GM12878 (cell line): ENCODE measurements around the gene MARF1. TPM values are rescaled to one million over a fixed set of nuclear protein-coding genes. Genes with fewer than 3 reads are reported as not detected.
"Not testable (repeated sequence)": the region's sequence is repeated elsewhere in the genome, so short reads cannot be mapped to it uniquely, and the experiment has no call there.

ENCODE experiments used
- ATAC-seq: fragments of 200-7000 bp; cut with Tn5 transposase; 3 replicates; pipeline ENCODE4 v1.9.1; 2020; ENCODE audit warnings: mild to moderate bottlenecking, moderate library complexity
- BruUV-seq: library from RNA; stranded (reverse); fragments of 400-500 nt; replicated peaks from 2 replicates; lab custom pipeline; 2021; lab: Mats Ljungman, UMichigan
- CTCF ChIA-PET: fragments of 300-600 bp; sonication (Branson Sonifier 250); formaldehyde crosslinking; extraction: SDS; loops from one replicate; lab custom pipeline; 2021; ENCODE audit warnings: inconsistent platforms; lab: Yijun Ruan, JAX
- POLR2A ChIA-PET: fragments of 350-600 bp; formaldehyde crosslinking; extraction: SDS; loops from one replicate; lab custom pipeline; 2021; ENCODE audit warnings: inconsistent platforms; lab: Charles Lee
- RAD21 ChIA-PET: fragments of 300-600 bp; sonication (Branson Sonifier 250); formaldehyde crosslinking; loops from one replicate; lab custom pipeline; 2023; ENCODE audit warnings: antibody characterized with exemption; ENCODE audit not compliant: unreplicated experiment; lab: Charles Lee
- SMC1A ChIA-PET: fragments of 300-600 bp; sonication (Branson Sonifier 250); formaldehyde crosslinking; loops from one replicate; lab custom pipeline; 2023; ENCODE audit not compliant: unreplicated experiment, uncharacterized antibody; lab: Charles Lee
- DNase-seq: peaks from one replicate; pipeline ENCODE4 v3.0.0-alpha.2; 2011; ENCODE audit warnings: low read depth, low spot score
- FAIRE-seq: peaks from 3 replicates; lab custom pipeline; 2011; peaks lifted over from hg19 to GRCh38; lab: Jason Lieb, UNC
- H2AFZ ChIP-seq: 2 replicates; pipeline ENCODE4 v1.6.0; 2011; ENCODE audit warnings: low read depth, low read length, control low read depth; ENCODE audit not compliant: control insufficient read depth
- H3K27ac ChIP-seq: 2 replicates; pipeline ENCODE4 v1.5.1; 2011; ENCODE audit warnings: control low read depth; ENCODE audit not compliant: control insufficient read depth, insufficient read depth
- H3K27me3 ChIP-seq, 2 experiments: replicated peaks in 1 of 2; 2 replicates each; pipeline versions ENCODE4 v1.6.0 to v1.6.1; 2011; ENCODE audit warnings: low read length in 1 of 2; ENCODE audit not compliant: control insufficient read depth in 2 of 2, insufficient read depth in 2 of 2
- H3K36me3 ChIP-seq, 2 experiments: 2 replicates each; pipeline ENCODE4 v1.5.1; 2011; ENCODE audit warnings: low read length in 1 of 2; ENCODE audit not compliant: control insufficient read depth in 2 of 2, insufficient read depth in 2 of 2
- H3K4me1 ChIP-seq: 2 replicates; pipeline ENCODE4 v1.6.1; 2011; ENCODE audit warnings: mild to moderate bottlenecking, low read length, moderate library complexity, mixed read lengths; ENCODE audit not compliant: control insufficient read depth, insufficient read depth
- H3K4me2 ChIP-seq: 2 replicates; pipeline ENCODE4 v1.6.0; 2011; ENCODE audit warnings: control low read depth; ENCODE audit not compliant: control insufficient read depth, insufficient read depth
- H3K4me3 ChIP-seq: fragments of 200-600 bp; sonication (generic); 2 replicates; pipeline ENCODE4 v1.5.1; 2016
- H3K79me2 ChIP-seq: 2 replicates; pipeline ENCODE4 v1.6.0; 2011; ENCODE audit warnings: low read length; ENCODE audit not compliant: control insufficient read depth, insufficient read depth
- H3K9ac ChIP-seq: 2 replicates; pipeline ENCODE4 v1.8.0; 2011; ENCODE audit warnings: low read length, control low read depth, mixed read lengths; ENCODE audit not compliant: control insufficient read depth, insufficient read depth
- H3K9me3 ChIP-seq: replicated peaks from 3 replicates; pipeline ENCODE4 v1.5.1; 2011; ENCODE audit warnings: mild to moderate bottlenecking, low read length; ENCODE audit not compliant: control insufficient read depth, insufficient read depth
- H4K20me1 ChIP-seq: 2 replicates; pipeline ENCODE4 v1.6.0; 2011; ENCODE audit not compliant: control insufficient read depth, insufficient read depth
- CUX1 ChIP-seq: IDR thresholded peaks from 2 replicates; pipeline ENCODE4 v1.6.1; 2012; ENCODE audit warnings: improper control_type of control experiment, low read depth, low read length; ENCODE audit not compliant: insufficient replicate concordance
- IRF4 ChIP-seq: IDR thresholded peaks from 2 replicates; pipeline ENCODE4 v1.6.1; 2011; ENCODE audit warnings: low read depth, low read length
- KAT2A ChIP-seq: conservative IDR thresholded peaks from 2 replicates; pipeline ENCODE4 v1.6.1; 2011; ENCODE audit warnings: low read depth, low read length; ENCODE audit not compliant: control insufficient read depth
- MYC ChIP-seq: IDR thresholded peaks from 2 replicates; pipeline ENCODE4 v1.6.1; 2011; ENCODE audit warnings: mild to moderate bottlenecking, low read length, moderate library complexity, inconsistent platforms; ENCODE audit not compliant: insufficient read depth, insufficient replicate concordance, insufficient read length, severe bottlenecking
- STAT1 ChIP-seq: fragments of 450-650 bp; conservative IDR thresholded peaks from 2 replicates; pipeline ENCODE4 v1.6.1; 2014; ENCODE audit warnings: antibody characterized with exemption, mild to moderate bottlenecking
- SUPT20H ChIP-seq: IDR thresholded peaks from 2 replicates; pipeline ENCODE4 v1.6.1; 2011; ENCODE audit warnings: low read depth, mild to moderate bottlenecking, low read length, moderate library complexity, borderline replicate concordance; ENCODE audit not compliant: control insufficient read depth
- TCF3 ChIP-seq: IDR thresholded peaks from 2 replicates; pipeline ENCODE4 v1.6.1; 2012; ENCODE audit warnings: low read depth, mild to moderate bottlenecking, low read length, borderline replicate concordance; ENCODE audit not compliant: insufficient read depth
- ZBTB4 ChIP-seq: fragments of 450-650 bp; formaldehyde crosslinking; IDR thresholded peaks from 2 replicates; pipeline ENCODE4 v1.4.0; 2022; ENCODE audit warnings: mild to moderate bottlenecking, moderate library complexity
- WGBS: methylation state at CpG from one replicate; pipeline ENCODE4 v1.1.6; 2016; ENCODE audit warnings: low lambda C conversion rate; ENCODE audit not compliant: insufficient replicate concordance, insufficient coverage; ENCODE audit errors: missing lambda C conversion rate; 5-methylcytosine and 5-hydroxymethylcytosine counted together
- in situ Hi-C: fragments of 300-500 bp; cut with MboI; formaldehyde crosslinking; loops from 9 replicates; pipeline ENCODE4 v1.14.3; 2018; ENCODE audit warnings: mixed read lengths
- intact Hi-C: fragments of 100-400 bp; cut with micrococcal nuclease; formaldehyde crosslinking; loops from one replicate; pipeline ENCODE4 v1.14.2; 2022; ENCODE audit not compliant: unreplicated experiment
- polyA plus RNA-seq, 11 experiments: library from polyadenylated mRNA; depleted of rRNA in 4 of 11; unstranded in 6 of 11; stranded (reverse) in 5 of 11; fragments of >200 nt; fragmentation: Nextera tagmentation in 4 of 11; fragmentation: Illumina TruSeq in 1 of 11; extraction: Ambion mirVana in 4 of 11; extraction: Trizol in 1 of 11; gene quantifications; 1 replicate in 1 of 11; 2 replicates in 10 of 11; pipeline versions ENCODE4 v1.2.1 to v1.2.3, GENCODE V29; 2011 to 2016; ENCODE audit warnings: inconsistent platforms in 2 of 11, missing spikeins in 2 of 11, low read depth in 1 of 11
- total RNA-seq, 4 experiments: library from RNA; depleted of rRNA in 3 of 4; stranded (reverse); fragments of >200 nt in 3 of 4; fragmentation: Illumina TruSeq in 1 of 4; extraction: Trizol in 1 of 4; gene quantifications; 2 replicates each; pipeline versions ENCODE4 v1.2.1 to v1.2.3, GENCODE V29; 2013 to 2021

Gene MARF1
- total and polyA plus RNA-seq, 10 of the 15 experiments (the other 5 are each of a cell fraction or from before 2014, with no cell fraction given), result 4.5 to 40.1 (median 14.0) TPM

- TF ChIP-seq CUX1 (no peak), STAT1 (0 out of 2 replicates have a peak, but pooled peaks have one; percentile 40), MYC (no peak), TCF3 (no peak), KAT2A (no peak), SUPT20H (no peak), ZBTB4 (CRISPR knock-in tag) (no peak), IRF4 (no peak)
These were observed at the start of gene MARF1 (continued) for GRCh38 chr16:15643048-15643945.

GRCh38 chr16:15692508-15692907 lies 49.6 kb upstream of the MARF1 start:
- H4K20me1 ChIP-seq, RAD21 ChIA-PET, FAIRE-seq, in situ Hi-C loops, H3K79me2 ChIP-seq, H3K27me3 ChIP-seq, H3K4me1 ChIP-seq, DNase-seq, H3K27ac ChIP-seq, SMC1A ChIA-PET, intact Hi-C loops, H3K4me3 ChIP-seq, BruUV-seq, H3K9me3 ChIP-seq, H3K9ac ChIP-seq, H3K4me2 ChIP-seq, H2AFZ ChIP-seq: not testable (repeated sequence)
- ChIA-PET CTCF (interaction anchor here (1.1 to 1.3 kb wide), 2 partner anchors 10 to 11 kb away, joined by 3 to 4 read pairs; no protein-coding TSS in a partner anchor), POLR2A (interaction anchor here (0.7 kb wide), 1 partner anchor 393 kb away, joined by 4 read pairs; no protein-coding TSS in a partner anchor)
- WGBS, result 13% methylated on average over 1 of the region's 1 CpG
- ATAC-seq, result peak; percentile 35; the same call in 2 of the 3 replicates
- peaks cover 35 to 65% of the 10 kb centered on the region in 2 experiments for H3K36me3 ChIP-seq
